Measurements from ENCODE around the gene TNFRSF12A. TPM values are rescaled to one million over a fixed set of nuclear protein-coding genes. Genes with fewer than 3 reads are reported as not detected.

The TNFRSF12A gene
- polyA plus RNA-seq, 1 donor (not counting 4 experiments of a cell fraction or from before 2014, with no cell fraction given): 147 TPM

DNA sequence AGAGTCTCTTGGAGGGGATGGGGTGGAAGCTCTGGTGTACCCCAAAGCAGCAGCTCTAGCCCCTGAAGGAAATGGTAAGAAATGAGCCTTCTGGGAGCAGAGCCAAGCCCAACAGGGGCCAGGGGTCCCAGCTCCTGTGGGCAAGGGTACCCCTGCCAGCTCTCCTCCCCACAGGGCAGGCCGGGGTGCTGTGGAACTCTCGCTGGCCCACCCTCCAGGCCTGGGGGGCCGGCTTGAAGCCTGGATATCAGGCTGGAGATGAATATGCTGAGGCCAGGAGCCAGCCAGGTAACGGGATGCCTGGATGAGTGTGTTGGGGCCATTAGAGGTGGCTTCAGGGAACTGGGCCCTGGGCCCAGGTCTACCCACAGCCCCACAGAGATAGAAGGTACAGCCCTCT, 19.6 kb upstream of the TNFRSF12A start:
- dilution Hi-C loops (cut with MboI; ENCODE audit: extremely low pct_ligation_motif_present, low sequenced_read_pairs): no loop called here
- no peak for TF ChIP-seq EZH2 (IDR thresholded peaks at IDR 0.05; ENCODE audit: low read length)
- TF ChIP-seq, protein P1, sequence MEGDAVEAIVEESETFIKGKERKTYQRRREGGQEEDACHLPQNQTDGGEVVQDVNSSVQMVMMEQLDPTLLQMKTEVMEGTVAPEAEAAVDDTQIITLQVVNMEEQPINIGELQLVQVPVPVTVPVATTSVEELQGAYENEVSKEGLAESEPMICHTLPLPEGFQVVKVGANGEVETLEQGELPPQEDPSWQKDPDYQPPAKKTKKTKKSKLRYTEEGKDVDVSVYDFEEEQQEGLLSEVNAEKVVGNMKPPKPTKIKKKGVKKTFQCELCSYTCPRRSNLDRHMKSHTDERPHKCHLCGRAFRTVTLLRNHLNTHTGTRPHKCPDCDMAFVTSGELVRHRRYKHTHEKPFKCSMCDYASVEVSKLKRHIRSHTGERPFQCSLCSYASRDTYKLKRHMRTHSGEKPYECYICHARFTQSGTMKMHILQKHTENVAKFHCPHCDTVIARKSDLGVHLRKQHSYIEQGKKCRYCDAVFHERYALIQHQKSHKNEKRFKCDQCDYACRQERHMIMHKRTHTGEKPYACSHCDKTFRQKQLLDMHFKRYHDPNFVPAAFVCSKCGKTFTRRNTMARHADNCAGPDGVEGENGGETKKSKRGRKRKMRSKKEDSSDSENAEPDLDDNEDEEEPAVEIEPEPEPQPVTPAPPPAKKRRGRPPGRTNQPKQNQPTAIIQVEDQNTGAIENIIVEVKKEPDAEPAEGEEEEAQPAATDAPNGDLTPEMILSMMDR (optimal IDR thresholded peaks at IDR 0.05 in 1 of 3, IDR thresholded peaks at IDR 0.05 in 1 of 3, conservative IDR thresholded peaks at IDR 0.05 in 1 of 3; ENCODE audit: extremely low read depth in 1 of 3, insufficient read depth in 2 of 3, low read length in 3 of 3): no peak
- no peaks in the 10 kb centered on the region for H3K27me3 ChIP-seq (ENCODE audit: control insufficient read depth, extremely low read depth, insufficient read depth, low read length)

DNA sequence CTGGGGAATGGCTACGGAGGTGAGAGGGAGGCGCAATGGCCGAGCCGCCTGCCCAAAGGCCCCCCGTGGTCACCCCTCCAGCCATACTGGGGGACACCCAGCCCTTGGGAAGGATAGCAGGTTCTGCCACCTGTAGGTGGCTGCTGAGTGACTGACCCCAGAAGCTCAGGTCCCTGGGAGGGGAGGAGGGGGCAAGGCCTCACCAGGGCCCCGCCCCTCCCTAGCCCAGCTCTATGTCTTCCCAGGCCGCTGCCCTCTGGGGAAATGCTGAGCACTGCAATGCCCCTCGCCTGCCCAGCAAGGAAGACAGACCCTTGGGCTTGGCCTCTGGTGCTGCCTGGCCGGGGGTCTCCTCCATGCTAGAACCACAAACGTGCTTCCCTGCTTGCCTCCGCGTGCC, 18.9 kb upstream of the TNFRSF12A start:
- dilution Hi-C loops (cut with MboI; ENCODE audit: extremely low pct_ligation_motif_present, low sequenced_read_pairs): no loop called here
- no peak for FAIRE-seq

More for the DNA sequence above, 19.6 kb upstream of the TNFRSF12A start:
- no peak for DNase-seq (ENCODE audit: low read depth, low spot score)
- Histone ChIP-seq H3K4me2 (ENCODE audit: control insufficient read depth, extremely low read depth, insufficient read depth, low read depth, low read length) (no peak overlapping the region), H3K4me1 (ENCODE audit: control insufficient read depth, extremely low read depth, insufficient read depth, low read length) (peaks cover 4% of the 10 kb centered on the region), H3K9ac (ENCODE audit: control insufficient read depth, extremely low read depth, insufficient read depth, low read length) (no peak overlapping the region), H3K27ac (ENCODE audit: control insufficient read depth, insufficient read depth, low read length) (no peak overlapping the region), H3K79me2 (ENCODE audit: control insufficient read depth, insufficient read depth, low read length) (no peaks in the 10 kb centered on the region), H4K20me1 (ENCODE audit: control insufficient read depth, extremely low read depth, insufficient read depth, low read length) (no peaks in the 10 kb centered on the region), H2AFZ (ENCODE audit: control insufficient read depth, low read length) (no peak overlapping the region), H3K36me3 (ENCODE audit: control insufficient read depth in 2 of 2, extremely low read depth in 1 of 2, insufficient read depth in 2 of 2, low read length in 2 of 2) (no peaks in the 10 kb centered on the region), H3K9me3 (ENCODE audit: control insufficient read depth, low read depth, low read length) (no peaks in the 10 kb centered on the region), H3K9me1 (ENCODE audit: control insufficient read depth, extremely low read depth, insufficient read depth, low read length) (no peaks in the 10 kb centered on the region), H3K4me3 (ENCODE audit: control insufficient read depth in 2 of 3, extremely low read depth in 1 of 3, insufficient read depth in 2 of 3, low read depth in 1 of 3, low read length in 3 of 3) (no peak overlapping the region)
- FAIRE-seq: no peak

More for the DNA sequence above, 18.9 kb upstream of the TNFRSF12A start:
- Histone ChIP-seq H3K36me3 (ENCODE audit: control insufficient read depth in 2 of 2, extremely low read depth in 1 of 2, insufficient read depth in 2 of 2, low read length in 2 of 2) (no peaks in the 10 kb centered on the region), H3K27ac (ENCODE audit: control insufficient read depth, insufficient read depth, low read length) (no peak overlapping the region), H3K4me3 (ENCODE audit: control insufficient read depth in 2 of 3, extremely low read depth in 1 of 3, insufficient read depth in 2 of 3, low read depth in 1 of 3, low read length in 3 of 3) (no peak overlapping the region), H3K79me2 (ENCODE audit: control insufficient read depth, insufficient read depth, low read length) (no peaks in the 10 kb centered on the region), H3K4me1 (ENCODE audit: control insufficient read depth, extremely low read depth, insufficient read depth, low read length) (peaks cover 1% of the 10 kb centered on the region), H3K9ac (ENCODE audit: control insufficient read depth, extremely low read depth, insufficient read depth, low read length) (no peak overlapping the region), H3K9me1 (ENCODE audit: control insufficient read depth, extremely low read depth, insufficient read depth, low read length) (no peaks in the 10 kb centered on the region), H3K9me3 (ENCODE audit: control insufficient read depth, low read depth, low read length) (no peaks in the 10 kb centered on the region), H3K27me3 (ENCODE audit: control insufficient read depth, extremely low read depth, insufficient read depth, low read length) (no peaks in the 10 kb centered on the region), H4K20me1 (ENCODE audit: control insufficient read depth, extremely low read depth, insufficient read depth, low read length) (no peaks in the 10 kb centered on the region), H2AFZ (ENCODE audit: control insufficient read depth, low read length) (no peak overlapping the region), H3K4me2 (ENCODE audit: control insufficient read depth, extremely low read depth, insufficient read depth, low read depth, low read length) (no peak overlapping the region)
- no peak for TF ChIP-seq EZH2 (IDR thresholded peaks at IDR 0.05; ENCODE audit: low read length)
- TF ChIP-seq, protein P1 (optimal IDR thresholded peaks at IDR 0.05 in 1 of 3, IDR thresholded peaks at IDR 0.05 in 1 of 3, conservative IDR thresholded peaks at IDR 0.05 in 1 of 3; ENCODE audit: extremely low read depth in 1 of 3, insufficient read depth in 2 of 3, low read length in 3 of 3): no peak
- DNase-seq (ENCODE audit: low read depth, low spot score): no peak
